Epithelial cell of alveolus of lung (primary cell): ENCODE results near the gene CCL27. TPM values are rescaled to one million over a fixed set of nuclear protein-coding genes. Genes with fewer than 3 reads are reported as not detected.

Source experiments
- total RNA-seq: library from RNA; depleted of rRNA; stranded (reverse); fragments of >200 nt; gene quantifications from 2 replicates; pipeline ENCODE4 v1.2.1, GENCODE V29; 2015

The CCL27 gene, protein sequence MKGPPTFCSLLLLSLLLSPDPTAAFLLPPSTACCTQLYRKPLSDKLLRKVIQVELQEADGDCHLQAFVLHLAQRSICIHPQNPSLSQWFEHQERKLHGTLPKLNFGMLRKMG
- 0.39 TPM in 1 of 2 replicates, not detected in the other for total RNA-seq

DNA sequence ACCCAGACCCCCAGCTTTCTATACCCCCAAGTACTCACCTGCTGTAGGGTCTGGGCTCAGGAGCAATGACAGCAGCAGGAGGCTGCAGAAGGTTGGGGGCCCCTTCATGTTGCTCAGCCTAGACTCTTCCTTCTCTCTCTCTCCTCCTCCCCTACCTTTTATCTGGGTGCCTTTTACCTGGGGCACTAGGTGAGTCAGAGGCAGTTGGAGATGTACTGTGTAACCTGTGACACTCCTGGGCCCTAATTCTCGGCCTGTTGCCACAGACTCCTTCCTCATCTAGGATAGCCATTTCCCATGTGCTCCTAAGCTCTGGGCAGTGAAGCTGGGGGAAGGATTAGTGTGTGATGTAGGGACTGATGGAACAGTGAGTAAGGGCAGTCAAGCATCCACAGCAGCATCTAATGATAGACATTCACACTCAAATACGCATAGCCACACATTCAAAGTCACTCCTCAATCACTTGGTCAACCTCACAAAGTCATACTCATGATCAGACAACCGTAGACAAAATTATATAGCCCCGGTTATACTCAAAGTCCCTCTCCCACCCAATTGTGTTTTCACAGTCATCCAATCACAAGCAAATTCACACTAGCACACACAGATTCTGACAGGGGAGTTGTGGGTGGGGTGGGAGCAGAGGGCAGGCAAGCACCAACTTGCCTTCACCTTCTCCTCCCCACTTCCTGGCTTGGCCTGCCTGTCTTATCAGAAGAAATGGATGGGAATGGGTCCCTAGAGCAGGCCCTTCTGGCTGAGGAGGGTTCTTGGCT is at the start of gene CCL27:
CCL27 (minus strand) TSS at position 132 of the 777 bp plus-strand sequence; CDS start at position 108, 24 bp downstream.

DNA sequence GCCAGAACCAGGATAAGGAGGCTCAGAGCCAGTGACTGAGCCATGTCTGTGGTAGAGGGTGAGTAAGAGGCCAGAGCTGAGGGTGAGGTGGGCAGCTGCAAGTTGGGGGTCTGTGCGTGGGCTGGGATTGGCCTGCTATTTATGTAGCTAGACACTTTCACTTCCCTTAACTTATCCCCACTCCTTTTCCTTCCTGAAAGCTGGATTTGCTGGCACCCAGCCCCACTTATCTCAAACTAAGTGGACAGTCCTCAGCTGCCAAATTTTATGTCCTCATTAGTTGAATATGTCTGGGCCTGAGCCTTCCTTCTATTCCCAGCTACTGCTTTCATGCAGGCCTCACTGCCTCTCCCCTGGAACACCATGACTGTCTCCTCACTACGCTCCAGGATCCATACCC is 47.6 kb upstream of the CCL27 start, which contains the start of gene CCL21:
CCL21 (minus strand) TSS at position 114 of the 400 bp plus-strand sequence; CDS start at position 44, 70 bp downstream.

DNA sequence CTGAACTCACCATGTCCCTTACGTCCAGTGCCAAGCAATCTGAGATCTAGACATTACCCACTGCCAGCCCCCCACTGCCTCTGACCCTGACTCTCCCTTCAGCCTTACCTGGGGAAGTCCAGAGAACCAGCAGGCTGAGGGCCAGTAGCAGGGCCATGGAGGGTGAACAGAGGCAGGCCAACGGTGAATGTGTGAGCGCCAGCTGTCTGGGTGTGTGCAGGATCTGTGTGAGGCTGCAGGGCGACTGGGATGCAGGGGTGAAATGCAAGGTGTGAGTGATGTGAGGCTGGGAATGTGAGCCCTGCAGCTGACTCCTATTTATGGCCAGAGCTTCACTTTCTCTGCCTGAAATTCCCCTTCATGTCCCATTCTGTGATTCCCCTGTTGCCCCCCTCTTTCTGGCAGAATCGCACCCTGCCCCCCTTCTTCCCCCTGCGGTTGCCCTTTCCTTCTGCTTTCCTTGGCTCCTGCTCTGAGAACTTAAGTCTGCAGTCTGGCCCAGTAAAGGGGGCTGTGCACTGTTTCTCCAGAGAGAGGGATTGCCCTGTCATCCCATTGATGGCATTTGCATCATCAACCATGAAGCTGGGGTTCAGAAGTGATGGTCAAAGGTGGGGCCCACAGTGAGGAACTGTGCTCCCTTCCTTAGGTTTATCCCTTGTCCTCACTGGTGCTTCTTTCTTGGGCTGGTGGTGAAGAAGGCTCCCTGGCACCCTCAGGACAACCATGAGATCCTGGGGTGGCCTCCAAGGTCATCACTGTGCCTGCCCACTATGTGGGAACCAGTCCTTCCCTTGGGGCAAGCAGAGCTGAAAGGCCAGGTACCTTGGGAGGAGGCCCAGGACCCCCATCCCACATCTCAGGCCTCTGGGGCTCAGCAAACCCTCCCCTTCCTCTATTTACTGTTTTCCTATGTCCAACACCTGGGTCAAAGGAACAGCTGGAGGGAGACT is 28.8 kb upstream of the CCL27 start, which contains the start of gene CCL19:
CCL19 (minus strand) TSS at position 294 of the 953 bp plus-strand sequence; CDS start at position 157, 137 bp downstream.

DNA sequence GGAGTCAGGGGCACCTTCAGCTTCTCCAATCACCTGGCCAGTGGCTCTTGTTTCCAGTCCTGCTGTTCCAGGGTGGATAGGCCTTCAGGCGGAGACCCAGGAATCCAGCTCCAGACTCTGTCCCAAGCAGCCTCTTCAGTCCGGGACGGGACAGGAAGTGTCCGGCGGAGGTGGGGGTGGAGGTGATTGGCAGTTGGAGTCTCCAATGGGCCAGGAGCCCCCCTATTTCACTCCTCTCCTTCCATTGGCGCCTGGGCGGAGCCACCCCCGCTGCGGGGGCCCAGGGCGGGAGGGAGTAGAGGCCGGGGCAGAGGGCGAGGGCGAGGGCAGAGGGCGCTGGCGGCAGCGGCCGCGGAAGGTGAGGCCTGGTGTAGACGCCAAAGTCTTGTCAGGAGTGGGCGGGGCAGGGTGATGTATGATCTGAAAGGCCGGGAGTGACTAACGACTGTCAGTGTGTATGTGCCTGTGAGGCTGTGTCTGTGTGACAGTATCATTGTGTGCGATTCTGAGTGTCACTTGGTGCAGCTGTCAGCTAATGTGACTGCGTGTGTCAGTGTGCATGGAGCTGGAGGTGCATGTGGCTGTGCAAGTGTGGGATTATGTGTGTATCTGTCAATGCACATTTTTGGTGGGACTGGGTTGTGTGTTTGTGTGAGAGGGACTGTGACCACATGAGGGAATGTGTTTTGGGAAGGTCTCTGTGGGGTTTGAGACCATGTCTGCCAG is 10.4 kb downstream of the CCL27 start, which contains the start of gene IL11RA:
IL11RA (plus strand) TSS at position 310 of the 726 bp plus-strand sequence. CDS start 3,033 bp downstream, outside the sequence.

DNA sequence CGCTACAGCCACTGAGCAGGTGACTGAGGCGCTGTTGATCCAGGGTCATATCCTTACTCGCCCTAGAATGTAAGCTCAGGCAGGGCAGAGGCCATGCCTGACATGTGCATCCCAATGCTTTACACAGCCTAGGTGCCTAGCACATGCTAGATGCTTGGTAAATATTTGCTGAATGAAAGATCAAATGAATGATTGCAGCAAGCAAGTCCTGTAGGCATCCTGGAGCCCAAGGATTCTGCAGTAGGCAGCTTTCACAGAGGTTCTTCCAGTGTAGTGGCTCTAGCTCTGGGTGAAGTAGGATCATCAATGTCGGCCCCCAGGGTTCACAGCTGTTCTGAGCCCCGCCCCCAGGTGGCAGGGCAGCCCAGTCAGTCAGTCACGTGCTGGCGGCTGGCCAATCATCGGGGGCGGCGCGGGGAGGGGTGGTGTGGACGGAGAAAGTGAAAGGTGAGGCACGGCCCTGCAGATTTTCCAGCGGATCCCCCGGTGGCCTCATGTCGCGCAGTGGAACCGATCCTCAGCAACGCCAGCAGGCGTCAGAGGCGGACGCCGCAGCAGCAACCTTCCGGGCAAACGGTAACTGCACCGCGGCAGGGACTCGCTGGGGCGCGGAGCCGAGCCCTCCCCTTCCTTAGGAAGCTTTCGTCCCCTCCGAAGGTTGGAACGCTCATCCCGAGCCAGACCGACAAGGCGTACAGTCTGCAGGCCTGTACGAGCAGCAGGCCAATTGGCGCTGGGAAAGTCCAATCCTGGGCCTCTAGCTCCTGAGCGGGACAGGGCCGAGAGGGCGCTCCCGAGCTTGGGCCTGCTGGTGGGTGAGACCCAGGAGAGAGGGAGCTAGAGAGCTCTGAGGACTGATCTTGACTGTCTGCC is 16.0 kb downstream of the CCL27 start, which contains the start of gene GALT:
GALT (plus strand) TSS at position 465 of the 873 bp plus-strand sequence; CDS start at position 495, 30 bp downstream.

DNA sequence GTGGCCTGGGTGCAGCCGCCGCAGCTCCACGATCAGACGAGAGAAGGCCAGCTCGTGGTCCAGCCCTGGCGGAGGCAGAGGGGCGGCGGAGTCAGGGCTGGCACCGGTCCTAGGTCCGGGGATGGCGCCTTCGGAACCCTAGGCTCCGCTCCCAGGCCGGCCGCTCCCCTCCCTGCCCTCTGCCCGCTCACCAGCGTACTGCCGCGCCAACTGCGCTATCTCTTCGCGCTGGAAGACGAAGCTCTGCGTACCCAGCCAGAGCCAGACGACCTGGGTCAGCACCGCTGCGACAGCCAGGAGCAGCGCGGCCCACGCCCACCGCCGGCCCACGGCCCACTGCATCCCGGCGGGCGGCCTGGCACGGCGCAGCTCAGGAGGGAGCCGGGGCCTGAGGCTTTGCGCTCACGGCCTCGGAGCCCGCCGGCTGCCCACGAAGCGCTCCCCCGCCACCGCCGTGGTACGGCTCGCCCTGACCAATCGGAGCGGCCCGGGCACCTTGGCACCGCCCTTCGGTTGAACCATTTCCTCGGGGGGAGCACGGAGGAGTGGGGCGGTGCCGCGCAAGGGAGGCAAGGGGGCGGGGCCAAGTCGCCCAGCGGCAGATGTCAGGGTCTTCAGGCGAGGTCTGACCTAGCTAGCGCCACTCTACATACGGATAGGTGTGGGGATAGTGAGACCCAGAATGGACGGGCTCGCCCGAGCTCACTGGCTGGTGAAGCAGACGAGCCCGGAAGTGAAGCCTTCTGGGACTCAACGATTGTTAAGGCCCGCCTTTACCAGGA is 24.9 kb downstream of the CCL27 start, which contains the start of gene SIGMAR1:
SIGMAR1 (minus strand) TSS at position 432 of the 782 bp plus-strand sequence; CDS start at position 342, 90 bp downstream.

DNA sequence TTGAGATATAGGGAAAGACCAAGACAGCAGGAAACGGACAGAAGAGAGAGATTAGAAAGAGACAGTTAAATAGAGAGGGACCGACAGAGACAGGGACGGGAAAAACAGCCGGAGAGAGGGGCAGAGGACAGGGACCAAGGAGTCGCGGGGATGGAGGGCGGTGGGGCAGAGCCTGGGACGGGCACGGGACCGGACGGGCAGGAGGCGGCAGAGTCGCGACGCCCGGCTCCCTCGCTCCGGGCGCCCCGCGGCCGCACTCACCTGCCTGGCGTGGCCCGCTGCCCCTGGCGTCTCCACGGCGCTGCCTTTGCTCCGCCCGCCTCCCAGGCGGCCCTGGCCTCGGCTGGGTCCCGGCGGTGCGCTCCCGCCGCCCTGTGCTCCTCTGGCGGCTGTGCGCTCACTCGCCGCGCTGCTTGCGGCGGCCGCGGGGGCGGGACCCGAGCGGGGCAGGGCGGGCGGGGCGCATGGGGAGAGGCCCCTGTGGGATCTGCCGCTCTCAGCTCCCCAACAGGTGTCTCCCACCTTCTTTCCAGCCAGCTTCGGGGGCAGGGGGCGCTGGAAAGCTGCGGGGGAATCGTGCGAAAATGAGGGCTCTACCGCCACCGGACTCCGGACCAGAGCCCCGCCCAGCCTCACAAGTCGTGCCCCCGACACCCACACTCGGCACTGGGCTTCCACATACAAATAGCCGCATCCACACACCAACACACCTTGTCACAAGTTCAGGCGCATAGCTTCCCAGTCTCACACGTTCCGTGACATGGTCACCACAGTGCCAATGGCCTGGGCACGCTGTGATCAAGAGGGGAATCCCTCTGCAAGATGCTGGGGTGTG is 33.6 kb downstream of the CCL27 start, which contains the start of gene ARID3C:
ARID3C (minus strand) TSS at position 411 of the 835 bp plus-strand sequence. CDS start 1,052 bp downstream, outside the sequence.

DNA sequence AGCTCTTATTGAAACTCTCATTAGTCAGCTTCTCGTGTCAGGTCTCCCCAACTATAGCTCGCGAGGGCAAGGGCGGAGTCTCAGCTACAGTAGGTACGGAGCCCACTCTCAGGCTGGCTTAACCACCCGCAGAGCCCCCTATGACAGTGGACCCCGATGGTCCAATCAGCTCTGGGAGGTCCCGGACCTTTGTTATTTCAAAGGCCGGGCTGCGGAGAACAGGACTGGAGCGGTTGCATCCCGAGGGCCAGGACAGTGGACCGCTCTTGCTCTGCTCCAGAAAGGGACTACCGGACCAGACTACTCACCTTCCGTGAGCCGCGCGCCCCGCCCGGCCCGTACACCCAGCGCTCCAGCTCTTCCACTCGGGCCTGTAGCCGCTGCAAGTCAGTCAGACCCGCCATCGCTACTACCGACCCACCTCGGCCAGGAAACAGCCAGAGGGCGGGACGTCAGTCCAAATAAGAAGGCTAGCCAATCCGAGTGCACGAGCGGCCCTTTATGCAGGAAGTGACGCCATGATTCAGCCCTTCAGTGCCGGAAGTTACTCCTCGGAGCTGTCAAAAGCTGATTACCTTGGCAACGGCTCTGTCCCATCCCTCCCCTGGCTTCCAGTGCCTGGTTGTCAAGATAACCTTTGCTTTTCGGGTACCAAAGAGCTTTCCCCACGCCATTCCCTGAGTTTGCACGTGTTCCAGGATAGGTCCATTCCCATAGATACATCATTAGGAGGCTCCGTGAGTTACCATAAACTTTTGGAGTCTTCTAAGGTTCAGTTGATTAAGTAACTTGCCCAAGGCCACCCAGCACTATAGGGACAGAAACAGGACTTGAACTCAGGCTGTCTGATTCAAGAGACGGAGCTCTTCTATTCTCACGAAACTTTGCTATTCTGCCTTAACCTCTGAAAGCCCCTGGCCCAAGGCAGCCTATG is 42.1 kb downstream of the CCL27 start, which contains the start of gene DCTN3:
DCTN3 (minus strand) TSS at position 435 of the 934 bp plus-strand sequence; CDS start at position 404, 31 bp downstream.

Other genes with a start within 250 kb of the CCL27 start
- 12.5 and 13.4 TPM in 2 replicates for gene FAM219A, start 204.1 kb downstream of the CCL27 start, total RNA-seq
- gene DNAI1, start 203.9 kb downstream of the CCL27 start, total RNA-seq = not detected in 2 replicates
- gene ENHO, start 139.7 kb downstream of the CCL27 start, total RNA-seq = not detected in 2 replicates
- 1.1 TPM in 1 of 2 replicates, not detected in the other for gene CNTFR, start 72.9 kb downstream of the CCL27 start, total RNA-seq
- gene RPP25L, start 50.6 kb downstream of the CCL27 start, total RNA-seq = 30.1 and 42.9 TPM in 2 replicates
- 115 and 177 TPM in 2 replicates for gene DCTN3, start 42.2 kb downstream of the CCL27 start, total RNA-seq
- gene ARID3C, start 33.6 kb downstream of the CCL27 start, total RNA-seq = 0.13 TPM in 1 of 2 replicates, not detected in the other
- gene SIGMAR1, start 24.9 kb downstream of the CCL27 start, total RNA-seq = 99.2 and 152 TPM in 2 replicates
- gene GALT, start 16.0 kb downstream of the CCL27 start, total RNA-seq = 18.5 and 34.5 TPM in 2 replicates
- 10.2 and 13.3 TPM in 2 replicates for gene IL11RA, start 10.5 kb downstream of the CCL27 start, total RNA-seq
- gene CCL19, start 28.6 kb upstream of the CCL27 start, total RNA-seq = not detected in 2 replicates
- gene CCL21, start 47.5 kb upstream of the CCL27 start, total RNA-seq = not detected in 2 replicates